HG03025 (cell line): Measurements from ENCODE around the gene EGLN1.
"Not testable (repeated sequence)": the region's sequence is repeated elsewhere in the genome, so short reads cannot be mapped to it uniquely, and the experiment has no call there.

Experiments used
- ATAC-seq: cut with Tn5 transposase; IDR thresholded peaks from one replicate; pipeline ENCODE4 v1.9.1; 2021; ENCODE audit warnings: mild to moderate bottlenecking, moderate library complexity; ENCODE audit not compliant: unreplicated experiment, low FRiP score

EGLN1 gene

DNA sequence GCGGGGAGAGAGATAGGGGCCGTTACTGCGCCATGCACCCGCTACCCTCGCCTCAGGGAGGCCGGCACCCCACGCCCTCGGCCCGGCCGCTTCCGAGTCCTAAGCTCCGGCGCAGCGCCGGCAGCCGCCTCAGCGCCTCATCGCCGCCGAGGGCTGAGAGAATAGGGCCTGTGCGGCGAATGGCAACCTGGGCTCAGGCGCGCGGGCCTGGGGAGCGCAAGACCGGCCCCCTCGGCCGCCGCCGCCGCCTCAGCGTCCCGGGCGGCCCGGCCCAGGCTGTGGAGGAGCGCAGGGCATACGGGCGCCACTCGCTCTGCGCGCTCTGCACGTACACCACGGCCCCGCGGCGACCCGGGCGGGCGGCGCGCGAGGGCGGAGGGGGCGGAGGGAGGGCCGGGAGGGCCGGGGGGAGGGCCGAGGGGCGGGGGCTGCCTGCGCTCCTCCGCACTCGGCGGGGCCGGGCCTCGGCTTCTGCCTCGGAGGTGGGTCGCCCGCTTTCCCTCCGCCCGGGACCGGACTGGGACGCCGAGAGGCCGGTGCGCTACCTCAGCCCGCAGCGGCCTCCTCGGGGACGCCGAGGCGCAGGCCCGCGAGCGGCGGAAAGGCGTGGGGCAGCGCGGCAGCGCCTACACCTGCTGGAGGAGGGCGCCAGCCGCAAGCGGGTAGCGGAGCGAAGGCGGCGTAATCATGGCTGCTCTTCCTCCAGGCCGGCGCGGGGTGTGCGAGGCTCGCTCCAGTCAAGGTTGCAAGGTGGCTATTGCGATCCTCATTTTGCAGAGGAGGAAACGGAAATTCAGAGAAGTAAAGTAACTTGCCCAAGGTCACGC is at the start of gene EGLN1:
EGLN1 (minus strand) TSS at position 317 of the 827 bp plus-strand sequence. CDS start 399 bp downstream, outside the sequence.
- ATAC-seq = peak; percentile 75

DNA sequence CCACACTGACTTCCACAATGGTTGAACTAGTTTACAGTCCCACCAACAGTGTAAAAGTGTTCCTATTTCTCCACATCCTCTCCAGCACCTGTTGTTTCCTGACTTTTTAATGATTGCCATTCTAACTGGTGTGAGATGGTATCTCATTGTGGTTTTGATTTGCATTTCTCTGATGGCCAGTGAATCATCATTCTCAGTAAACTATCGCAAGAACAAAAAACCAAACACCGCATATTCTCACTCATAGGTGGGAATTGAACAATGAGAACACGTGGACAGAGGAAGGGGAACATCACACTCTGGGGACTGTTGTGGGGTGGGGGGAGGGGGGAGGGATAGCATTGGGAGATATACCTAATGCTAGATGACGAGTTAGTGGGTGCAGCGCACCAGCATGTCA is 49.4 kb upstream of the EGLN1 start:
- not testable (repeated sequence) for ATAC-seq

DNA sequence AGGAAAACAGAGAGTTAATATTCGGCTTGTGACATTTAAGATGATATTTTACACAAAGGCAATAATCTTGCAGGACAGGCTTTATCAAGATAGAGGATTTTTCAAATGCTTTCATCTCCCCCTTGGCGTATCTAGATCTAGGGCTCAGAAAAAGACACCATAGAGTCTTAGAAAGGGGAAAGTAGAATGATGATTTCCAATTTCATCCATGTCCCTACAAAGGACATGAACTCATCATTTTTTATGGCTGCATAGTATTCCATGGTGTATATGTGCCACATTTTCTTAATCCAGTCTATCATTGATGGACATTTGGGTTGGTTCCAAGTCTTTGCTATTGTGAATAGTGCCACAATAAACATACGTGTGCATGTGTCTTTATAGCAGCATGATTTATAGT is 48.9 kb upstream of the EGLN1 start:
- not testable (repeated sequence) for ATAC-seq

DNA sequence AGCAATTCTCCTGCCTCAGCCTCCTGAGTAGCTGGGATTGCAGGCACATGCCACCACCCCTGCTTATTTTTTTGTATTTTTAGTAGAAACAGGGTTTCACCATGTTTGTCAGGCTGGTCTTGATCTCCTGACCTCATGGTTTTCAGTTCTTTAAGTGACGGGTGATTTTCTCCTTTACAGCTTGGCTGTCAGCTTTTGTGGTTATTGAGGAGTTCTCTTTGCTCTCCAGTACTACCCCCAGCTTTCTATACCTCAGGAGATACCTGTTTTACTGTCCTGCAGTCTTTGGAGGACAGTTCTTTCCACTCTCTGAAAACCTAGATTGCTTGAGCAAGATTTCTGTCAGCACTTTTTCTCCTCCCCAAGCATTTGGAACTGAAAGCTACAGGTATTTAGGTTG is 45.9 kb upstream of the EGLN1 start:
- ATAC-seq = no peak

DNA sequence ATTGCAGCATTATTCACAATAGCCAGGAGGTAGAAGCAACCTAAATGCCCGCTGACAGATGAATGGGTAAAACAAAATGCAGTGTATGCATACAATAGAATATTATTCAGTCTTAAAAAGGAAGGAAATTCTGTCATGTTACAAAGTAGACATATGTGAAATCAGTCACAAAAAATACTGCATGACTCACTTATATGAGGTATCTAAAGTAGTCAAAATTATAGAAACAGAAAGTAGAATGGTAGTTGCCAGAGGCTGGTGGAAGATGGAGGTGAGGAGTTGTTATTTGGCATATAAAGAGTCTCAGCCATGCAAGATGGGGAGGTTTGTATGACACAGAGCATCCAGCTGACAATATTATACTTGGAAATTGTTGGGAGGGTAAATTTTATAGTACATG is 43.0 kb upstream of the EGLN1 start:
- no peak for ATAC-seq

DNA sequence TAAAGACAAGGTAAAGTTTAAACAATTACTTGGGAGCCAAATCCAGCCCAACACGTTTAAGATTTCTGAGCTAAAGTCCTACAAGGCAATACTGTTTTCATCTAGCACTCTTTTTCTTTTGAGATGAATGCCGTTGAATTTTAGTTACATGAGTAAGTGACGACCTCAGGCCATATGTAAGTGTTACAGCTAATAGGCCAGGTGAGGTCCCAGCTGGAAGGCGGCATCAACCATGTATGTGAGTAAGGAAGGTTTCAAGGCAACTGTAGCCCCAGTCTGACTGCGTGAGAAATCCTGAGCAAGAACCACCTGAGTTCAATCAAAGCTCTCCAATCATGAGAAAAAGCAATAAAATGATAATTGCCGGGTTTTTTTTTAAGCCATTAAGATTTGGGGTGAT is 41.5 kb upstream of the EGLN1 start:
- no peak for ATAC-seq

DNA sequence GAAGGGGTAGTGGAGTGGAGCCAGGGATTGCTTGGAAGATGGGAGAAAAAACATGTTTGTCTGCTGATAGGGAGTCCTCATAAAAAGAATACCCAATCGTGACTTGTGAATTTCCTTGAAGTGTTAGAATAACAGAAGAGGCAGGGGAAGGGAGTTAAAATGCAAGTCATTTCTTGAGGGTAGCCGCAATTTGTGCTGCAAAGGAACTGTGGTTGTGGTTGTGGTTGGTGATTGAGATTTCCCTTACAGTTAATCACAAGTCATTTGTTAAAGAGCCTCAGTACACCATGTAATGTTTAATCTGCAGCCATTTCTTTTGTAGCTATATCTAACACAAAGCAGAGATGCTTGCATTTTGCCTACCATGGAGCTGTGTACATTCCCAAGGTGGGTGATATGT is 38.5 kb upstream of the EGLN1 start:
- ATAC-seq = no peak

DNA sequence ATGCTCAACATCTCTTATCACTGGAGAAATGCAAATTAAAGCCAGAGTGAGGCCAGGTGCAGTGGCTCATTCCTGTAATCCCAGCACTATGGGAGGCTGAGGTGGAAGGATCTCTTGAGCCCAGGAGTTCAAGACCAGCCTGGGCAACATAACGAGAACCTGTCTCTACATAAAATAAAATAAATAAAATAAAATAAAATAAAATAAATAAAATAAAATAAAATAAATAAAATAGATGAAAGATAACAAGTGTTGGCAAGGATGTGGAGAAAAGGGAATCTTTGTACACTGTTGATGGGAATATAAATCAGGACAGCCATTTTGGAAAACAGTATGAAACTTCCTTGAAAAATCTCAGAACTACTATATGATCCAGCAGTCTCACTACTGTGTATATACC is 37.4 kb upstream of the EGLN1 start:
- not testable (repeated sequence) for ATAC-seq

DNA sequence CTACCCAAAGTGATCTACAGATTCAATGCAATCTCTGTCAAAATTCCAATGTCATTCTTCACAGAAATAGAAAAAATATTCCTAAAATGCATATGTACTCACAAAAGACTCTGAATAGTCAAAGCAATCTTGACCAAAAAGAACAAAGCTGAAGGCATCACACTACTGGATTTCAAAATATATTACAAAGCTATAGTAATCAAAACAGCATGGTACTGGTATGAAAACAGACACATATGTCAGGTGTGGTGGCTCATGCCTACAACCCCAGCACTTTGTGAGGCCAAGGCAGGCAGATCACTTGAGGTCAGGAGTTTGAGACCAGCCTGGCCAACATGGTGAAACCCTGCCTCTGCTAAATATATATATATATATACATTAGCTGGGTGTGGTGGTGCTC is 35.9 kb upstream of the EGLN1 start:
- ATAC-seq = not testable (repeated sequence)

DNA sequence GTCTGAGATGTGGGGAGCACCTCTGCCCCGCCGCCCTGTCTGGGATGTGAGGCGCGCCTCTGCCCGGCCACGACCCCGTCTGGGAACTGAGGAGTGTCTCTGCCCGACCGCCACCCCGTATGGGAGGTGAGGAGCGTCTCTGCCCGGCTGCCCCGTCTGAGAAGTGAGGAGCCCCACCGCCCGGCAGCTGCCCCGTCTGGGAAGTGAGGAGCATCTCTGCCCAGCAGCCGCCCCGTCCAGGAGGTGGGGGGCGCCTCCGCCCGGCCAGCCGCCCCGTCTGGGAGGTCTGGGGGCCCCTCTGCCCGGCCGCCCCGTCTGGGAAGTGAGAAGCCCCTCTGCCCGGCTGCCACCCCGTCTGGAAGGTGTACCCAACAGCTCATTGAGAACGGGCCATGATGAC is 32.0 kb upstream of the EGLN1 start:
- not testable (repeated sequence) for ATAC-seq

DNA sequence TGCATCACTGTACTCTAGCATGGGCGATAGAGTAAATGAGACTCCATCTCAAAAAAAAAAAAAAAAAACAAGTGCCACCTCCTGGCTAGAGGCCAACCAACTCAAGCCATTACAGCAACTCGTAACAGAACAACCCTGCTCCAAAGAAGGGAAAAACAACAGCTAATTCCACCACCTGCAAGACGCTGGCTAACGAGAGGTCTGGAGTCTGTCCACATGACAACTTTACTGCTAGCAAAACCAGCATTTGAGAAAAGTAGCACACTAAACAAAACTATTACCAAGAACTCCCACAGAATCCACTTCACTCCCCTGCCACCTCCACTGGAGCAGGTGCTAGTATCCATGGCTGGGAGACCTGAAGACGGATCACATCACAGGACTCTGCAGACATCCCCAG is 24.1 kb upstream of the EGLN1 start:
- no peak for ATAC-seq

DNA sequence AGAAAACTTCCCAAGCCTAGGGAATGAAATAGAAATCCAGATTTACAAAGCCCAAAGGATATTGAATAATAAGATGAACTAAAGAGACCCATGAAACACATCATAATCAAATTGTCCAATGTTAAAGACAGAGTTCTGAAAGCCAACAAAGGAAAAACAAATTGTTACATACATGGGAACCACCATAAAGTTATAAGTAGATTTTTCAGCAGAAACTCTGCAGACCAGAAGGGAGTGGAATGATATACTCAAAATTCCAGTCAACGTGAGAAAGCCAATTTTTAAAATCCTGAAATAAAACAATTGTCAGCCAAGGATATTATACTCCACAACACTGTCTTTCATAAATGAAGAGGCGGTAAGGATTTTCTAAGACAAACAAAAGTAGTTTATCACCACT is 22.0 kb upstream of the EGLN1 start:
- no peak for ATAC-seq

DNA sequence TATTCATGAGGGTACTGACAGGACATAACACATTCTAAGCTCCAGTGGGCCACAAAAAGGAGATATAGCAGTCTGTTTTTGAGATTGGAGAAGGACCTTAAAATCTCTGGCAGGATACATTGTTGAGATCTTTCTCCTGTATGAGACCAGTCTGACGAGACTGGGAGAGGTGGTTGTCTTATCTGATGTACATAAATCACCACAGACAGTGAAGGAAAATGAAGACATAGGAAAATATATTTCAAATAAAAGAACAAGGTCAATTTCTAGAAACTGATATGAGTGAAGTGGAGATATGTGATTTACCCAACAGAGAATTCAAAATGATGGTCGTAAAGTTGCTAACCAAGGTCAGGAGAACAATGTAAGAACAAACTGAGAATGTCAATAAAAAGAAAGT is 21.3 kb upstream of the EGLN1 start:
- ATAC-seq = no peak

DNA sequence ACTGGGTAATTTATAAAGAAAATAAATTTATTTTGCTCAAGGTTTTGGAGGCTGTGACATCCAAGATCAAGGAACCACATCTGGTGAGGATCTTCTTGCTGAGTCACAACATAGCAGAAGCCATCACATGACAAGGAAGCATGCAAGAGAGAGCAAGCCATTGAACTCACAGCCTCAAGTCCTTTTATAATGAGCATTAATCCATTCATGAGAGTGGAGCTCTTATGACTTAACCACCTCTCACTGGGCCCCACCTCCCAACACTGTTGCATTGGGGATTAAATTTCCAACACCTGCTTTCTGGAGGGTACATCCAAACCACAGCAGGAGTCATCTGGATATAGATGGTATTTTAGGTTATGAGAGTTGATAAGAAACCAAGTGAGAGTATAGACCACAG is 20.6 kb upstream of the EGLN1 start:
- no peak for ATAC-seq

DNA sequence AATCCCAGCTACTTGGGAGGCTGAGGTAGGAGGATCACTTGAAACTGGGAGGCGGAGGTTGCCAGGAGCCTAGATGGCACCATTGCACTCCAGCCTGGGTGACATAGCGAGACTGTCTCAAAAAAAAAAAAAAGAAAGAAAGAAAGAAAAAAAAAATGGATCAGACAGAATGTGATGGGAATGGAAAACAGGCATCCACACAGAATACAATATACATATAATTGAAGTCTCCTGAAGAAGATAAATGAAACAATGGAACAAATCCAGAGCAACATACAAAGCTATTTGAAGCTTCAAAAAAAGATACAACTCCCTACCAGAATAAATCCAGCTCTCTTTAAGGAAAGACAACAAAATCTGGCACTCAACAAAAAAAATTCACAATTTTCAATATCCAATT is 10.9 kb upstream of the EGLN1 start:
- ATAC-seq = no peak

DNA sequence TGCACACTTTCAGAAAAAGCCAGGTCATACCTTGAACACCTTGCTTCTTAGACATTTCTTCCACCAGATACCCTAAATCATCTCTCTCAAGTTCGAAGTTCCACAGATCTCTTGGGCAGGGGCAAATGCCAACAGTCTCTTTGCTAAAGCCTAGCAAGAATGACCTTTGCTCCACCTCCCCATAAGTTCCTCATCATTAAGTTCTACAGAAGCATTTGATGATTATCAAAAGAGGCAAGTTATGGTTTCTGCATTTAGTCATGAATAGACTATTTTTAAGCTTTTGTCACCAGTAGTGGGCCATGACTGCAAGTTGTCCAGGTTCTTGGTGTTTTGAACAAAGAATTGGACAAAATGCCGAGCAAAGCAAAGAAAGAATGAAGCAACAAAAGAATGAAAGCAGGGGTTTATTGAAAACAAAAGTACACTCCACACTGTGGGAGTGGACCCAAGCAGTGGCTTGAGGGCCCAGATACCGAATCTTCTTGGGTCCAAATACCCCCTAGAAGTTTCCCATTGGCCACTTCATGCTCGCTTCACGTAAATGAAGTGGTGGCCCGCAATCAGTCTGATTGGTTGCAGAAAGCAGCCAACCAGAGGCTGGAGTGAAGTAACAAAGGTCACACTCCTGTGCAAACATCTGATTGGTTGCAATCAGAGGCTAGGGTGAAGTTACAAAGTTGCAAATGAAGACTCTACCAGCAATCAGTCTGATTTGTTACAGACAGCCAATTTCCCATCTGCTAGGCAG is 9.8 kb upstream of the EGLN1 start:
- no peak for ATAC-seq

DNA sequence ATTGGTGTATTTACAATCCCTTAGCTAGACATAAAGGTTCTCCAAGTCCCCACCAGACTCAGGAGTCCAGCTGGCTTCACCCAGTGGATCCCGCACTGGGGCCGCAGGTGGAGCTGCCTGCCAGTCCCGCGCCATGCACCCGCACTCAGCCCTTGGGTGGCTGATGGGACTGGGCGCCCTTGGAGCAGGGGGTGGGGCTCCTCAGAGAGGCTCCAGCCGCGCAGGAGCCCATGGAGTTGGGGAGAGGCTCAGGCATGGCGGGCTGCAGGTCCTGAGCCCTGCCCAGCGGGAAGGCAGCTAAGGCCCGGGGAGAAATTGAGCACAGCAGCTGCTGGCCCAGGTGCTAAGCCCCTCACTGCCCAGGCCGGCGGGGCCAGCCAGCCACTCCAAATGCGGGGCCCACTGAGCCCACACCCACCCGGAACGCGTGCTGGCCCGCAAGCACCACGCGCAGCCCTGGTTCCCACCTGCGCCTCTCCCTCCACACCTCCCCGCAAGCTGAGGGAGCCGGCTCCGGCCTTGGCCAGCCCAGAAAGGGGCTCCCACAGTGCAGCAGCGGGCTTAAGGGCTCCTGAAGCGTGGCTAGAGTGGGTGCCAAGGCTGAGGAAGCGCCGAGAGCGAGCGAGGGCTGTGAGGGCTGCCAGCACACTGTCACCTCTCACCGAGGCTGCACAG is 8.7 kb upstream of the EGLN1 start:
- not testable (repeated sequence) for ATAC-seq

DNA sequence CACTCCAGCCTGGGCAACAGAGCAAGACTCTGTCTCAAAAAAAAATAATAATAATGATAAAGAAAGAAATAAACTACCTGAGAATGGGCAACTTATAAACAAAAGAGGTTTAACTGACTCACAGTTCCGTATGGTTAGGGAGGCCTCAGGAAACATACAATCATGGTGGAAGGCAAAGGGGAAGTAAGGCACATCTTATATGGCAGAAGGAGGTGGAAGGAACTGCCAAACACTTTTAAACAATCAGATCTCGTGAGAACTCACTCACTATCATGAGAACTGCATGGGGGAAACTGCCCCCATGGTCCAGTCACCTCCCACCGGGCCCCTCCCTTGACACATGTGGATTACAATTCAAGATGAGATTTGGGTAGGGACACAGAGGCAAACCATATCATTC is 6.3 kb upstream of the EGLN1 start:
- ATAC-seq = no peak

DNA sequence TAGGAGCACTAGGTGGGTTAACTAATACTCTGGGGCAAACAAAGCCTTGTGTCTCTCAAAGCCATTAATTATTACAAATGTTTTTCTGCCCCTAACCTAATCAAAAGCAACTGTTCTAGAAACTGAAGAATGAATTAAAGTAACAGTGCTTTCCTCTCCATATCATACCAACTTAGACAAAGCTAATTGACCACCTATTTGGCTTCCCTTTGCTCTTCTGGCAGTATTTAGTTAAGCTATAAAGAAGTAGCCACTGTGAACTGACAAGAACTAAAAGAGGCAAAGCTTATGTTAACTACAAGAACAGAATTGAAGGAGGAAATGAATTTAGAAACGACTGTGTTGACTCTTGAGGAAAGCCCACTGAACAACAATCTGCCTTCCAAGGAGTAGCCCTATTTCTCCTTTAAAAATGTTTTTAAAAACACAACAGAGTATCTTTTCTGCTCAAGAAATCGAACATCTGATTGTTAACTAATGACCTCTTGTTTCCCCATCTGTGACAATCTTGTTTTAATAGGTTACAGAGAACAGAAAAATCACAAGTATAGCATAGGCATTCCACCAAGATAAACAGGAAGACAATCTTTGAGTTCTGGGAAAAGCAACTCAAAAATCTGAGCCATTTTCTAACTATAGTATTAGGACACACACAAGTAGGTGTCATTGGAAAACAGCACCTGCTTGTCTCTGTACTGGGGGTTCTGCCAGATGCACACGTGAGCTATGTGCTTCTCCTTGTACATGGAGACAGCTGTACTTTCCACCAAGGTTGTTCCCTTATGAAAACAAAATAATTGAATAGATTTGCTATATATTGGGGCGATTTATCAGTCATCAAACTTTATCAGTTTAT is 3.1 kb upstream of the EGLN1 start:
- ATAC-seq = no peak

DNA sequence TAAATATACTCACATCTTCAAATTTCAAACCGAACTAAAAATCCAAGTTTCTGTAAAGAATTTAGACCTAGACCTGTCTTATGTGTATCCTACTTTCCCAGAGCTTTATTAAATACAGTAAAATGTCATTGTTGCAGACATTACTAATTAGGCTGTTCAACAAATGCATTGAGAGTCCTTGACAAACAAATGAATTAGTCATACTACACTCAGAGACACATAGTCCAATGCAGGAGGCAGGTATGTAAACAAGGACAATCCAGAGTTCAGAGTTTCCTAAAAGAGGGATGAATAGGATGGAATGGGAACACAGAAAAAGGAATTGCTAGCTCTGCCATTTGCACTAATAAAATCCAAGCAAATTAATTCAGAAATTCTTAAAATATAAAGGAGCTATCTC is 1.6 kb upstream of the EGLN1 start:
- no peak for ATAC-seq
